ENCODE results near the gene SPANXN2.

DNA sequence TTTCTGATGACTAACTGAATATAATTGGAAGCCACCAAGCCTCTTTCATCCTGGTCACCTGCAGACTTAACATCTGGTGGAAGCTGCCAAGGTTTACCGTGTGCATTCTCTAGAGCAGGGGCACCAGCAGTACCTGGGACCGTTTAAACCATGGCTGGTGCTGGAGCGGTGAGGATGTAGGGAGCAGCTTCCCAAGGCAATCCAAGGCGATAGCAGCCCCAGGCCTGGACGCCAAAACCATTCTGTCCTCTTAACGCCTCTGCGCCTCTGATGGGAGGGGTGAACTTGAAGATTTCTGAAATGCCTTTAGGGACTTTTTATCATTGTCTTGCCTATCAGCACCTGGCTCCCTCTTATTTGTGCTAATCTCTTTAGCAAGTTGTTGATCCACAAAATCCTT, 37.3 kb upstream of the SPANXN2 start:
- TF ChIP-seq, protein P1, sequence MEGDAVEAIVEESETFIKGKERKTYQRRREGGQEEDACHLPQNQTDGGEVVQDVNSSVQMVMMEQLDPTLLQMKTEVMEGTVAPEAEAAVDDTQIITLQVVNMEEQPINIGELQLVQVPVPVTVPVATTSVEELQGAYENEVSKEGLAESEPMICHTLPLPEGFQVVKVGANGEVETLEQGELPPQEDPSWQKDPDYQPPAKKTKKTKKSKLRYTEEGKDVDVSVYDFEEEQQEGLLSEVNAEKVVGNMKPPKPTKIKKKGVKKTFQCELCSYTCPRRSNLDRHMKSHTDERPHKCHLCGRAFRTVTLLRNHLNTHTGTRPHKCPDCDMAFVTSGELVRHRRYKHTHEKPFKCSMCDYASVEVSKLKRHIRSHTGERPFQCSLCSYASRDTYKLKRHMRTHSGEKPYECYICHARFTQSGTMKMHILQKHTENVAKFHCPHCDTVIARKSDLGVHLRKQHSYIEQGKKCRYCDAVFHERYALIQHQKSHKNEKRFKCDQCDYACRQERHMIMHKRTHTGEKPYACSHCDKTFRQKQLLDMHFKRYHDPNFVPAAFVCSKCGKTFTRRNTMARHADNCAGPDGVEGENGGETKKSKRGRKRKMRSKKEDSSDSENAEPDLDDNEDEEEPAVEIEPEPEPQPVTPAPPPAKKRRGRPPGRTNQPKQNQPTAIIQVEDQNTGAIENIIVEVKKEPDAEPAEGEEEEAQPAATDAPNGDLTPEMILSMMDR (IDR thresholded peaks at IDR 0.05; ENCODE audit: low read depth, low read length, missing input control) = no peak
- no peak for TF ChIP-seq GABPA (IDR thresholded peaks at IDR 0.05 in 1 of 2, conservative IDR thresholded peaks at IDR 0.05 in 1 of 2)

Measured in liver (tissue), 3 donors.